GM19467 (cell line): ENCODE measurements around the gene KRTAP16-1.

Experiments
- ATAC-seq: cut with Tn5 transposase; IDR thresholded peaks from one replicate; pipeline ENCODE4 v1.9.1; 2021; ENCODE audit warnings: mild to moderate bottlenecking, moderate library complexity; ENCODE audit not compliant: unreplicated experiment

KRTAP16-1 gene

GRCh38 chr17:41331606-41332005 lies 22.5 kb upstream of the KRTAP16-1 start:
- no peak for ATAC-seq

DNA sequence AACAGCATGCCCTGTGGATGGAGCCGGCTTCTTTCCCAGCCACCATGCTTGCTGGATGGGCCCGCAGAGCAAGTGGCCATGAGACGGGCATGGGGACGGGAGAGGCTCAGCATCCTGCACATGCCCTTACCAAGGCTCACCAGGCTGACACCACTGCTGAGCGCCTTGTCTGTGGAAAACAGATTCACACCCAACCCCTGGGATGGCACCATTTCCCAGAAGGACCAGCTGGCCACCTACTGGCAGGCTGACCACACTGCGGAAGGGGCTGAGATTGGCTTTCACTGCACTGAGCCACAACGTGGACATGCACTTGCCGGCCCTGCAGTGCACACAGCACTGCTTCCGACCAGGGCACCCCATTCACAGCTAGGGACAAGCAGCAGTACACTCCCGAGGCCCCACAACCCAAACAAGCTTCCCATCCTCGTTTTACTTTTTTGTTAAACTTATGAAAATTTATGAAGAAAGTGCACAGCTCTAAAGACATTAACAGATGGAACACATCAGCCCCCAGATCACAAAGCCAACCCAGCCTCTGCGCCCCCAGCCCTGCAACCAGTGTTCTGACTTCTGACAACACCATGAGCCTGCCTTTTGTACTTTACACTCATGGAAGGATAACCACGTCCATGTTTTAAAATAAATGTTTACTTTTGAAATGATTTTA lies 20.3 kb upstream of the KRTAP16-1 start:
- no peak for ATAC-seq

DNA sequence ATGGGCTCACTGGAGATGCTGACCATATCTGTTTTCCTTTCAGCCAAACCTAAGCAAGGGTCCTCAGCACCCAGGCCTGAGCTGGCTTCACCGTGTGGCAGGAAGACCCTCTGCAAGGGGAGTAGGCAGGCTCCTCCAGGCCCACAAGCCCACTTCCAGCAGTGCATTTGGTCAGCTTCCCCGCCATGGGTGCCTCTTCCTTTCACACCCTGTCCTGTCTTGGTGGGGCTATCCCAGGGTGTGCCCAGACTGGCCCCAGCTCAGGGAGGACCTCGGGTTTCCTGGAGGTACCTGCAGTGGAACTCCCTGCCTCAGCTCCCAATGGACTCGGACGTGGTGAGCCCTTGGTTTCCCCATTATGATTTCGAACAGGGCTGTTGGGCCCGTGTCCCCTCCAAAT lies 19.1 kb upstream of the KRTAP16-1 start:
- ATAC-seq = no peak

GRCh38 chr17:41327411-41328120 lies 18.5 kb upstream of the KRTAP16-1 start:
- ATAC-seq = no peak

DNA sequence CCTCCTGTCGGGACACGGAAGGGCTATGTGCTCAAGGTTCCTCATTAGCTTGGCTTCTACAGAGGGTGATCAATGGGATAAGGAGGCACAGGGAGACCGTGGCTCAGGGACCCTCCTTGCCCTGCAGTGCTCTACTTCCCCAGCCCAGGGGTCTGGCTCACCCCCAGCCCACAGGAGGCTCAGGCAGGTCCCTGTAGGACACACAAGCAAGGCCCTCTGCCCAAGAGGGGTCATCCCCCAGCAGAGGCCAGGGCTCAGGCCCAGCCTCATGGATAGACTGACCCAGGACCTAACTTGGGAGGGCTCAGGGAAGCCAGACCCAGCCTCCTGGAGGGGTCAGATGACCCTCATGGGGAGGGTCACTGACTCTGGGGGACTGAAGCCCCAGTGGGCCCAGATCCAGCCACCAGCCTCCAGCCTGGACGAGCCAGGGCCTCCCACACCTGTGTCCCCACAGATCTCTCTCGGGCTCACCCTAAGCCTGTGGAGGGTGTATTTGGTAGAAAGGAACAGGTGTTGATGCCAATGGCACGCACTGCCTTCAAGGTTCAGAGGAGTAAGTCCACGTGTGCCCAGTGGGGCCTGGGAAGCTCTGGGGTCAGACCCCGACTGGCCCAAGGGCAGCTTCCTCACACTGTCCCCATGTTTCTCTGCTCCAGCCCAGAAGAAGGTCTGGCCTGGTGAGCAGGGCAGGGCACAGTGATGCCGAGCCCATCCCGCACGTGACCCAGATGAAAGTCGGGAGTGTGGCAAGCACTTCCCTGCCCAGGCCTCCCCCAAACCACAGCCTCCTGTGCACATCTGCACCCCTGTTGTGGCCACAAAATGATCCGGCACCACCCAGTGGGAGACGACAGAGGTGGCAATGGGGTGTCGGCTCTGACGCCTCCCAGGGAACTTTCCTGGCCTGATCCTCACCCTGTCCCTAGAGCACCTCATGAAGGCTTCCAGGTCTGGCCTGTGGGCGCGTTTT lies 17.4 kb upstream of the KRTAP16-1 start:
- ATAC-seq = no peak

DNA sequence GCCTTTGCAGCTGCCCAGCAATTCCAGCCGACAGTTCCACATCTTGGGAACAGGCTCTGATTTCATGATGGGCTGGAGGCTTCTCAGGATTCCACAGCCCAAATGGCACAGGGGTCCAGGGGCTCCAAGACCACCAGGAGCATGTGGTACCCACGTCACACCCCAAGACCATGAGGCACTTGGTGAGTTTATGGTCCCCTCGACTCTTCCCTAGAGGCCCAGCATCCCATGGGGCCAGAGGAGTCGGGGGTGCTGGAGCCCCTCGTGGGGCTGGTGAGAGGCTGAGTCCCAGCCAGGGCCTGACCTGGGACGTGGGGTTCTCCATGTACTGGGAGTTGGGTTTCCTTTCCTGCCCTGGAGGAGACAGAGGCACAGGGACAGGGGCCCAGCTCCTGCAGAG lies 16.5 kb upstream of the KRTAP16-1 start:
- no peak for ATAC-seq

DNA sequence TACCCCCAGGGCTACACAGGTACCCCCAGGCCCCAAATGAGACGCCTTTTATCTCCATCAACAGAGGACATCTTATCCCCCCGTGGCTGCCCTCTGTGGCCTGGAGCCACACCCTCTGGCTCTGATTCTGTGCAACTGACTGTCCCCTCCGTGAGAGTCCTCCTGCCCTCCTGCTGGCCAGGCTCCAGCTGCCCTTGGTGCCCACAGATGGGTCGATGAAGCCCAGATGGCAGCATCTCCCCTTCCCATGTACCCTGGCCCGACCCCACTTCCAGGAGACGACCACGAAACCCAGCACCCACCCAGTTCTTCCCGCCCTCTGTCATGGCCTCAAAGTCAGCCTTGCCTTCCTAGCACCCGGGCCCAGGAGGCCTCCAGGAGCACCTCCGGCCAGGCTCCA lies 16.0 kb upstream of the KRTAP16-1 start:
- ATAC-seq = no peak

GRCh38 chr17:41324180-41325075 lies 15.3 kb upstream of the KRTAP16-1 start:
- no peak for ATAC-seq

DNA sequence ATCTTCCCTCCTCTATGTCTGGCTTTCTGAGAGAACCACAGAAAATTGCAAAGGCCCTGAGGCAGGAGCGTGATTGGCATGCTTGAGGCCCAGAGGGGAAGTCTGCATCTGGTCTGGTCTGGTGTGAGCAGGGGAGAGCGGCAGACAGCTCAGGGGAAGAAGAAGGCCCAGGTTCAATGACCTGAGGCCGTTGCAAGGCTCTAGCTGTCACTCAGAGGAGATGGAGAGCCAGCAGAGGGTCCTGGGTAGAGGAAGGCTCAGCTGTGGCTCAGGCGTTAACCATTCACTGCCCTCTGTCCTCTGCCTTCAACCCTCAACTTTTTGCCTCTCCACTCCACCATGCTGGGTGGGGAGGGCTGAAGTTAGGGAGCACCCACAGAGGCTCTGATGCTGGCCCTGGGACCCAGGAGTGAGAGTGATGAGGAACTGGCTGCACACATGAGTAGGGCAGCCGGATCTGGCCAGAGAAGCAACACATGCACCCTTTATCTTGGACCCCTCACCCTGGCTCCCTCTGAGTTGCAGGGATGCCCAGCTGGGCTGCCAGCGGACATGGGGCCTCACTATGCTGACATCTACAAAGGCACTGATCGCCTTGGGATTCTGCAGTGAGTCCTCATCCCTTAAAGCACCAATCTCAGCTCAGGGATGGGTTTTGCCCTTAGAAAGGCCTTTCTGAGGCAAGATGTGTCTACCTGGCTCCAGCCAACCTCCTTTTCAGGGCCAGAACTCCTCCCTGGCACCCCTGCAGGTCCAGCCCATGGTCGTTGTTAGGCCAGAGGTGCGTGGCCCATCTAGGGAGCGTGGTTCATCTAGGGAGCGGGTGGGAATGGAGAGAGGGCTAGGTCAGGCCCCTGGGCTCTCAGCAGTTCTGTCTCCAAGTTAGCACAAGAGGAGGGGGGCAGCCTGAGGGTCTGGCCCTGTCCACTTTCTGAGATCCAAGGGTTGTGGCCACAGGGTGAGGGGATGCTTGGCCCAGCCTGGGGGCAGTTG lies 14.1 kb upstream of the KRTAP16-1 start:
- ATAC-seq = no peak

DNA sequence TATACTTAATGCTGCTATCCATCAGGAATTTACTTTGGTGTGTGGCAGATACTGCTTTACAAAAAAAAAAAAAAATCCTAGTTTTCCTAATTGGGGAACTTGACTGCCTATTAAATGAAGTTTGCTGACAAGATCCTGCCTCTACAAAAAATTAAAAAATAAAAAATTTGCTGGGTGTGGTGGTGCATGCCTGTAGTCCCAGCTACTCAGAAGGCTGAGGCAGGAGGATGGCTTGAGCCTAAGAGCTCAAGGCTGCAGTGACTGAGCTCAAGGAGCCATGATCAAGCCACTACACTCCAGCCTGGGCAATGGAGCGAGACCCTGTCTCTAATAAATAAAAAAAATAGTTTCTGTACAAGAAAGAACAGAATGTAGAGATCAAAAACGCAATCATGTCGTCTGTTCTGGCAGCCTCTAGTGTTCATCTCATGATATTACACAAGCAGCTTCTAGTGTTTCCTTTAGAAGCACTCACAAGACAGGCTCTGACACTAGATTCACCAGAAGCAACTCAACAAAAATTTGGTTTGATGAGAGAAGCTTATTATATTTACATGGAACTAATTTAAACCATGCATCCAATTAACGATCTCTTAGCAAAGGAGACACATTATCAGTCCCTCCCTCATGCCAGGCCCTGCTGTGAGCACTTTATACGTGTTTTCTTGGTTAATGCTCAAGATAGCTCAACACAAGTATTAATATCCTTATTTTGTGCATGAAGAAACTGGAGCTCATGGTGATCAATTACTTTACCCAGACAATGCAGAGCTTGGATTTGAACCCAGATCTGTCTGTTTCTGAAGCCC lies 13.2 kb upstream of the KRTAP16-1 start:
- ATAC-seq = no peak

- no peak for ATAC-seq
Measured at GRCh38 chr17:41318231-41318630, 9.1 kb upstream of the KRTAP16-1 start.

DNA sequence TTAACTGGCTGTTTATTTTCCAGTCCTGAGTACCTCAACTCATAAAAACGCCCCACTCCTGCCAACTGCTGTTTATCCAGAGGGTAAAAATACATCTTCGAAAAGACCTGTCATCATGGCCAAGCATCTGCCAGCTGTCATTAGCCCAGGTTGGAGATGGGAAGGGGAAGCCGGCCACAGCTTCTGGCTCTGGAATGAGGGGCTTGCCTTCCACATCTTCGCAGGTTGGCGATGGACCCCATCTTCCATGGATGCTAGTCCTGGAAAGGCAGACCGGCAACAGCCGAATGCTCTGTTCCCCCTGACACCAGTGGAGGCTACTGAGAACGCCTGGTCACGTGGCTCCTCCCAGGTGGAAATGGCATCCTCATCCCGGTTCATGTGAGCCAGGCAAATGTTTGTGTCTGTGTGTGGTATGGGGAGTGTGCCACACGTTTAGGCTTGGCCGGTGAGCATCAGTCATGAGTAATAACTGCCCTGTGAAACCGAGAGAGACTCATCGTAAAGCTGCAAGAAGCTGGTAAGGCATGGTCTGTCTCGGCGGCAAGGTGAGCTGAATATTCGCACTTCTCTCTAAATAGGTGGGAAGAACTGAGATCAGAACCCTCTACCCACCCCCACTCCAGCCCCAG lies 6.8 kb upstream of the KRTAP16-1 start:
- ATAC-seq = no peak

DNA sequence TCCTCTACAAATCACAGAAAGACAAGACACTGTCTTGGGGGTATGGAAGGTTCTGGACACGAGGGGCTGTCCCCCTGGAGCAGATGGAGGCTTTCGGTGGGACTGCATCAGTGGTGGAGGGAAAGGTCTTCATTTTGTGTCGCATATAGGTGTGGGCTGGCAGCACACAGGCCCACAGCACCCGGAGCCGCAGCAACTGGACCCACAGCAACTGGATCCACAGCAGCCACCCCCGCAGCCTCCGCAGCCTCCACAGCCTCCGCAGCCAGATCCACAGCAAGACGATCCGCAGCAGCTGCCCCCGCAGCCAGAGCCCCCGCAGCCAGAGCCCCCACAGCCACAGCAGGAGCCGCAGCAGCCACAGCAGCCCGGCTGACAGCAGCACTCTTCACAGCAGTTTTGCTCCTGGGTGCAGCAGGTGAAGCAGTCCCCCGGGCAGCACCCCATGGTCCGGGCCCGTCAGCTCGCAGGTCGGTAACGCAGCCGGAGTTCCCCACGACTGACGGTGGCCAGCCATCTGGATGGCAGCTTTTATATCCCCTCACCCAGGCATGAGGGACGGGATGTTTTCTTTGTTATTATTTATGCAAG lies 6.2 kb upstream of the KRTAP16-1 start, which contains the start of gene KRTAP17-1:
TSS of gene KRTAP17-1 (minus strand) at position 507 of the 591 bp plus-strand sequence. CDS start at position 447, 60 bp downstream.
- no peak for ATAC-seq

GRCh38 chr17:41311111-41311510 lies 2.0 kb upstream of the KRTAP16-1 start:
- no peak for ATAC-seq

DNA sequence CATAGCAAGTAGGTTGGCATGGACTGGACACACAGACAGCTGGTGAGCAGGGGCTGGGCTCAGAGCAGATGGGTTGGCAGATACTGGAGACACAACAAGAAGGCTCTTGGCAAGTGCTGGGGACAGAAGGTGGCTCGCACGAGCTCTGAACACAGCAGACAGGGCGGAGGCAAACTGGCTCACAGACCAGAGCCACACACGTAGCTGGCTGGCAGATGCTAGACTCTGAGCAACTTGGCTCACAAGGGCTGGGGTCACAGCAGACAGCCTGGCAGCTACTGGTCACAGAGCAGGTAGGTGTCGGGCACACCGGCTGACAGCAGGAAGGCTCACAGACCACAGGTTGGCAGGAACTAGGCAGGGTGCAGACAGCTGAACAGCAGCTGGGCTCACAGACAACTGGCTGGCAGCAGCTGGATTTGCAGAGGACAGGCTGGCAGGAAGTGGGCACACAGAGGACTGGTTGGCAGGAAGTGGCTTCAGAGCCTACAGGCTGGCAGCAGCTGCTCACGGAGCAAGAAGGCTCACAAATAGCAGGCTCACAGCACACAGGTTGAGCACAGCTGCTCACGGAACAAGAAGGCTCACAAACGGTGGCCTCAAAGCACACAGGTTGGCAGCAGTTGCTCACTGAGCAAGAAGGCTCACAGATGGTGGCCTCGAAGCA lies 725 bp downstream of the KRTAP16-1 start:
- no peak for ATAC-seq

DNA sequence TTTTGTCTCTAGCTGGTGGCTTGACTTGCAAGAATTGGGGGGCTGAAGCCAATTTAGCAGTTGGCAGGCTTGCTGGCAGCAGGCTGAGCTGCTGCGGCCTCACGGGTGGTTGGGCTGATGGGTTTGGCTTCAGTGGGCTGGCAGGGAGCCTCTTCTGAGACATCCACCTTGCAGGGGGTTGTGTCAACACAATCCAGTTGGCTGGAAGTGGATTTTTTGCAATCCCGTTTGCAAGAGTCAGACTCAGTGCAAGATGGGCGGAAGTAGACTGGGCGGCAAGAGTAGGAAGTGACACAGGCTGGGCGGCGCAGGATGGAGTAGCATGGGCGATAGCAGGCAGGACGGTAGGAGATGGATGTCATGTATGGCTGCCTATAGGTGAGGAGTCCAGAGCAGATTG lies 1.5 kb downstream of the KRTAP16-1 start:
- ATAC-seq = no peak

- ATAC-seq = no peak
Measured at GRCh38 chr17:41304091-41304490, 5.0 kb downstream of the KRTAP16-1 start.
